Measurements from ENCODE around the gene UNC5CL.

- no peak for TF ChIP-seq CTCF (conservative IDR thresholded peaks at IDR 0.05; ENCODE audit: low read length)
- no peak for TF ChIP-seq EZH2phosphoT487 (IDR thresholded peaks at IDR 0.05; ENCODE audit: borderline replicate concordance)
Observed at GRCh38 chr6:41053041-41053440, 14.0 kb upstream of the UNC5CL start, which contains the start of gene APOBEC2.
